K562 (cell line): ENCODE measurements around the gene SPHK2. TPM values are rescaled to one million over a fixed set of nuclear protein-coding genes. Genes with fewer than 3 reads are reported as not detected.
A peak's percentile ranks its signal among the peaks of the same experiment; 100 is the strongest.

Experiments
- ATAC-seq: fragments of 200-7000 bp; cut with Tn5 transposase; 3 replicates; pipeline ENCODE4 v1.9.1; 2020; ENCODE audit warnings: moderate library complexity
- BruUV-seq: library from RNA; stranded (reverse); fragments of 400-500 nt; replicated peaks from 2 replicates; lab custom pipeline; 2021; lab: Mats Ljungman, UMichigan
- CTCF ChIA-PET: fragments of 300-600 bp; formaldehyde crosslinking; extraction: SDS; loops from one replicate; lab custom pipeline; 2021; ENCODE audit warnings: low intra/inter-chr PET ratio; lab: Yijun Ruan, JAX
- POLR2A ChIA-PET: fragments of 300-600, 350-650 bp; sonication (Branson Sonifier 250); formaldehyde crosslinking; extraction: SDS; loops from one replicate; lab custom pipeline; 2021; ENCODE audit warnings: antibody characterized with exemption, inconsistent platforms; lab: Yijun Ruan, JAX
- DNase-seq, 4 experiments: peaks; one replicate each; pipeline versions ENCODE4 v3.0.0 to v3.0.0-alpha.2; 2011 to 2018; ENCODE audit warnings: low spot score in 3 of 4, mixed read lengths in 3 of 4; ENCODE audit errors: extremely low read depth in 1 of 4
- FAIRE-seq: peaks from 2 replicates; lab custom pipeline; 2011; peaks lifted over from hg19 to GRCh38; lab: Jason Lieb, UNC
- H2AFZ ChIP-seq: 2 replicates; pipeline ENCODE4 v1.6.0; 2011; ENCODE audit warnings: low read depth, low read length, control low read depth, inconsistent platforms
- H3K27ac ChIP-seq: fragments of 200-600 bp; 3 replicates; pipeline ENCODE4 v1.8.0; 2011; ENCODE audit warnings: low read depth, mild to moderate bottlenecking, control low read depth, inconsistent platforms, low read length, moderate library complexity, mixed read lengths; ENCODE audit errors: extremely low read depth
- H3K27me3 ChIP-seq, 2 experiments: fragments of 300-600 bp in 1 of 2; 2 replicates in 1 of 2; 3 replicates in 1 of 2; pipeline versions ENCODE4 v1.6.0 to v1.8.0; 2011; ENCODE audit warnings: inconsistent platforms in 2 of 2, low read length in 2 of 2, mild to moderate bottlenecking in 1 of 2, mixed read lengths in 1 of 2, moderate library complexity in 1 of 2; ENCODE audit not compliant: control insufficient read depth in 2 of 2, insufficient read depth in 2 of 2
- H3K36me3 ChIP-seq: fragments of 300-600 bp; 3 replicates; pipeline ENCODE4 v1.8.0; 2011; ENCODE audit warnings: mild to moderate bottlenecking, low read length, inconsistent platforms; ENCODE audit not compliant: control insufficient read depth, insufficient read depth
- H3K4me1 ChIP-seq, 2 experiments: fragments of 200-600 bp in 1 of 2; replicated peaks in 1 of 2; 2 replicates in 1 of 2; 3 replicates in 1 of 2; pipeline versions ENCODE4 v1.5.1 to v1.8.0; 2011; ENCODE audit warnings: inconsistent platforms in 2 of 2, low read length in 2 of 2, mild to moderate bottlenecking in 1 of 2, mixed read lengths in 1 of 2, moderate library complexity in 1 of 2; ENCODE audit not compliant: control insufficient read depth in 2 of 2, insufficient read depth in 2 of 2
- H3K4me2 ChIP-seq: 2 replicates; pipeline ENCODE4 v1.6.1; 2011; ENCODE audit warnings: low read length, control low read depth, inconsistent platforms, mixed read lengths; ENCODE audit not compliant: insufficient read depth
- H3K4me3 ChIP-seq: fragments of 200-600 bp; sonication (generic), shearing (Covaris generic); 2 replicates; pipeline ENCODE4 v1.5.1; 2016; ENCODE audit warnings: control low read depth, inconsistent platforms
- H3K79me2 ChIP-seq: fragments of 200-600 bp; 3 replicates; pipeline ENCODE4 v1.8.0; 2011; ENCODE audit warnings: low read length, inconsistent platforms; ENCODE audit not compliant: control insufficient read depth, insufficient read depth
- H3K9ac ChIP-seq, 2 experiments: 2 replicates each; pipeline versions ENCODE4 v1.6.0 to v1.6.1; 2011; ENCODE audit warnings: low read depth in 2 of 2, low read length in 2 of 2, control low read depth in 1 of 2, inconsistent platforms in 1 of 2, mild to moderate bottlenecking in 1 of 2, mixed read lengths in 1 of 2; ENCODE audit not compliant: insufficient read depth in 1 of 2
- H3K9me1 ChIP-seq: one replicate; pipeline ENCODE4 v1.6.0; 2011; ENCODE audit warnings: inconsistent platforms, mild to moderate bottlenecking, low read length, moderate library complexity; ENCODE audit not compliant: control insufficient read depth, insufficient read depth
- H3K9me3 ChIP-seq: replicated peaks from 2 replicates; pipeline ENCODE4 v1.5.1; 2011; ENCODE audit warnings: low read depth, low read length, inconsistent platforms; ENCODE audit not compliant: control insufficient read depth, insufficient read depth
- H4K20me1 ChIP-seq: replicated peaks from 2 replicates; pipeline ENCODE4 v1.6.1; 2011; ENCODE audit warnings: low read length, inconsistent platforms, mixed read lengths; ENCODE audit not compliant: control insufficient read depth, insufficient read depth
- E2F8 ChIP-seq: fragments of 450-650 bp; IDR thresholded peaks from 2 replicates; pipeline ENCODE4 v1.7.1; 2018; ENCODE audit warnings: mild to moderate bottlenecking, low read depth; ENCODE audit not compliant: partially characterized antibody
- EP400 ChIP-seq: fragments of 450-650 bp; IDR thresholded peaks from 2 replicates; pipeline ENCODE4 v1.6.1; 2017; ENCODE audit warnings: antibody characterized with exemption, mild to moderate bottlenecking, moderate library complexity
- FIP1L1 ChIP-seq: fragments of 200-400 bp; formaldehyde crosslinking; IDR thresholded peaks from 2 replicates; pipeline ENCODE4 v1.6.1; 2018; ENCODE audit warnings: mild to moderate bottlenecking, low read depth, low read length; ENCODE audit not compliant: poor library complexity, severe bottlenecking
- FOXJ2 ChIP-seq: fragments of 200-800 bp; sonication (Bioruptor generic); IDR thresholded peaks from 2 replicates; pipeline ENCODE4 v1.6.1; 2016; ENCODE audit warnings: missing genetic modification characterization, missing compliant biosample characterization
- KLF6 ChIP-seq: fragments of 250-450 bp; sonication (Bioruptor Pico); IDR thresholded peaks from 2 replicates; pipeline ENCODE4 v1.4.0; 2020; ENCODE audit warnings: mild to moderate bottlenecking, moderate library complexity, borderline replicate concordance
- LEF1 ChIP-seq: fragments of 450-650 bp; IDR thresholded peaks from 2 replicates; pipeline ENCODE4 v1.6.1; 2016; ENCODE audit warnings: mild to moderate bottlenecking
- NEUROD1 ChIP-seq: fragments of 150-350 bp; IDR thresholded peaks from 2 replicates; pipeline ENCODE4 v1.6.1; 2014; ENCODE audit warnings: borderline replicate concordance, low read length, low read depth; ENCODE audit not compliant: partially characterized antibody
- NKRF ChIP-seq: fragments of 450-650 bp; IDR thresholded peaks from 2 replicates; pipeline ENCODE4 v1.6.1; 2016; ENCODE audit warnings: borderline replicate concordance
- NR2C1 ChIP-seq, 2 experiments: fragments of 450-650 bp; IDR thresholded peaks; 2 replicates each; pipeline ENCODE4 v1.6.1; 2017; ENCODE audit warnings: mild to moderate bottlenecking in 2 of 2, antibody characterized with exemption in 1 of 2, inconsistent platforms in 1 of 2, missing compliant biosample characterization in 1 of 2, missing genetic modification characterization in 1 of 2
- PTRF ChIP-seq: fragments of 450-650 bp; IDR thresholded peaks from 2 replicates; pipeline ENCODE4 v1.6.1; 2016; ENCODE audit warnings: mild to moderate bottlenecking, missing genetic modification characterization, missing compliant biosample characterization
- RBM34 ChIP-seq: fragments of 200-400 bp; formaldehyde crosslinking; IDR thresholded peaks from 2 replicates; pipeline ENCODE4 v1.6.1; 2018; ENCODE audit warnings: low read length, borderline replicate concordance; ENCODE audit not compliant: insufficient read depth
- SMARCE1 ChIP-seq: fragments of 450-650 bp; IDR thresholded peaks from 2 replicates; pipeline ENCODE4 v1.7.1; 2016; ENCODE audit warnings: mild to moderate bottlenecking
- ZNF507 ChIP-seq: conservative IDR thresholded peaks from 2 replicates; pipeline ENCODE4 v1.6.1; 2017; ENCODE audit warnings: missing genetic modification characterization, missing compliant biosample characterization
- ZNF551 ChIP-seq: fragments of 250-450 bp; sonication (Bioruptor Pico); IDR thresholded peaks from 2 replicates; pipeline ENCODE4 v1.5.0; 2021; ENCODE audit warnings: mild to moderate bottlenecking, moderate library complexity
- ZNF57 ChIP-seq: fragments of 450-650 bp; formaldehyde crosslinking; IDR thresholded peaks from 2 replicates; pipeline ENCODE4 v1.4.0; 2020; ENCODE audit warnings: mild to moderate bottlenecking, moderate library complexity
- WGBS: fragments of 100-300 bp; shearing (Covaris generic); methylation state at CpG from one replicate; pipeline ENCODE4 v1.1.6; 2016; ENCODE audit warnings: low coverage, mixed read lengths; ENCODE audit not compliant: insufficient coverage; ENCODE audit errors: missing lambda C conversion rate; 5-methylcytosine and 5-hydroxymethylcytosine counted together
- in situ Hi-C: fragments of 300-500 bp; cut with MboI; formaldehyde crosslinking; loops from 4 replicates; pipeline ENCODE4 v1.15.0; 2018; ENCODE audit warnings: inconsistent platforms, mixed read lengths
- intact Hi-C: fragments of 100-400 bp; cut with micrococcal nuclease; formaldehyde crosslinking; loops from 2 replicates; pipeline ENCODE4 v1.14.2; 2022
- polyA plus RNA-seq, 8 experiments: library from polyadenylated mRNA; depleted of rRNA in 4 of 8; stranded (reverse) in 5 of 8; unstranded in 3 of 8; fragments of >200 nt; fragmentation: Nextera tagmentation in 2 of 8; fragmentation: Illumina TruSeq in 1 of 8; extraction: Ambion mirVana in 2 of 8; extraction: Trizol in 1 of 8; gene quantifications; 2 replicates each; pipeline versions ENCODE4 v1.2.1 to v1.2.3, GENCODE V29; 2011 to 2014; ENCODE audit warnings: inconsistent platforms in 1 of 8, missing spikeins in 1 of 8
- total RNA-seq, 7 experiments: library from RNA; depleted of rRNA in 6 of 7; stranded (reverse); fragments of >200 nt in 6 of 7; fragmentation: Illumina TruSeq in 2 of 7; extraction: Trizol in 2 of 7; gene quantifications; 2 replicates each; pipeline versions ENCODE4 v1.2.1 to v1.2.3, GENCODE V29; 2011 to 2021; ENCODE audit warnings: low replicate concordance in 1 of 7
- TF ChIP-seq, protein P1 (sequence below): fragments of 250-450 bp; sonication (Bioruptor Pico); IDR thresholded peaks from 2 replicates; pipeline ENCODE4 v1.8.0; 2021; ENCODE audit warnings: moderate library complexity, mild to moderate bottlenecking, inconsistent platforms
- TF ChIP-seq, protein P2 (sequence below): fragments of 250-450 bp; sonication (Bioruptor Pico); IDR thresholded peaks from 2 replicates; pipeline ENCODE4 v1.4.0; 2020; ENCODE audit warnings: borderline replicate concordance

Gene SPHK2
- total and polyA plus RNA-seq, 9 of the 15 experiments (the other 6 are each of a cell fraction or from before 2014, with no cell fraction given) = 0.10 to 15.2 (median 2.9) TPM

GRCh38 chr19:48671446-48671995 is 52.2 kb downstream of the SPHK2 start:
- intact Hi-C loops = no loop called here
- DNase-seq = no peak
- Histone ChIP-seq H3K9ac (peak overlapping the region in 1 of 2 experiments; percentile 71; a peak in 2 of 4 replicates), H3K4me2 (no peak overlapping the region), H3K9me1 (no peaks in the 10 kb centered on the region), H3K27ac (no peak overlapping the region), H3K79me2 (no peaks in the 10 kb centered on the region), H3K4me1 (peaks cover 4 to 43% of the 10 kb centered on the region in 2 experiments; a peak in 4 of 5 replicates), H3K27me3 (no peaks in the 10 kb centered on the region), H3K9me3 (no peaks in the 10 kb centered on the region), H3K36me3 (no peaks in the 10 kb centered on the region), H4K20me1 (no peaks in the 10 kb centered on the region), H2AFZ (no peak overlapping the region), H3K4me3 (no peak overlapping the region)
- no peak for ATAC-seq
- no TSS peak for BruUV-seq
- POLR2A ChIA-PET = no interaction called here
- FAIRE-seq = no peak
- CTCF ChIA-PET = no interaction called here
- WGBS = 51% methylated on average over 5 of the region's 10 CpGs
- in situ Hi-C loops = no loop called here
- TF ChIP-seq NR2C1 (IDR thresholded peaks at IDR 0.05) (no peak), NR2C1 (tag; IDR thresholded peaks at IDR 0.05) (no peak), FOXJ2 (no peak), ZNF551 (CRISPR knock-in tag) (no peak), NEUROD1 (no peak), EP400 (no peak), PTRF (tag) (no peak), E2F8 (no peak), RBM34 (no peak), ZNF507 (tag) (no peak), FIP1L1 (no peak), SMARCE1 (no peak), ZNF57 (CRISPR knock-in tag) (no peak), NKRF (no peak), LEF1 (no peak), KLF6 (CRISPR knock-in tag) (no peak)
- TF ChIP-seq, protein P1, sequence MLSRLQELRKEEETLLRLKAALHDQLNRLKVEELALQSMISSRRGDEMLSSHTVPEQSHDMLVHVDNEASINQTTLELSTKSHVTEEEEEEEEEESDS (CRISPR knock-in tag) = no peak
- TF ChIP-seq, protein P2, sequence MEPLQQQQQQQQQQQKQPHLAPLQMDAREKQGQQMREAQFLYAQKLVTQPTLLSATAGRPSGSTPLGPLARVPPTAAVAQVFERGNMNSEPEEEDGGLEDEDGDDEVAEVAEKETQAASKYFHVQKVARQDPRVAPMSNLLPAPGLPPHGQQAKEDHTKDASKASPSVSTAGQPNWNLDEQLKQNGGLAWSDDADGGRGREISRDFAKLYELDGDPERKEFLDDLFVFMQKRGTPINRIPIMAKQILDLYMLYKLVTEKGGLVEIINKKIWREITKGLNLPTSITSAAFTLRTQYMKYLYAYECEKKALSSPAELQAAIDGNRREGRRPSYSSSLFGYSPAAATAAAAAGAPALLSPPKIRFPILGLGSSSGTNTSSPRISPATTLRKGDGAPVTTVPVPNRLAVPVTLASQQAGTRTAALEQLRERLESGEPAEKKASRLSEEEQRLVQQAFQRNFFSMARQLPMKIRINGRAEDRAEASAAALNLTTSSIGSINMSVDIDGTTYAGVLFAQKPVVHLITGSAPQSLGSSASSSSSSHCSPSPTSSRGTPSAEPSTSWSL (CRISPR knock-in tag) = no peak
